HEK293T (cell line): ENCODE results near the gene ELF2.

Experiments used
- FOXM1 ChIP-seq: fragments of 450-650 bp; IDR thresholded peaks from 2 replicates; pipeline ENCODE4 v1.6.1; 2017; ENCODE audit warnings: mild to moderate bottlenecking, borderline replicate concordance
- HDGF ChIP-seq: fragments of 450-650 bp; IDR thresholded peaks from 2 replicates; pipeline ENCODE4 v1.6.1; 2017; ENCODE audit warnings: antibody characterized with exemption, borderline replicate concordance
- NFRKB ChIP-seq: fragments of 450-650 bp; IDR thresholded peaks from 2 replicates; pipeline ENCODE4 v1.6.1; 2016; ENCODE audit warnings: mild to moderate bottlenecking, moderate library complexity
- SUZ12 ChIP-seq: fragments of 450-650 bp; IDR thresholded peaks from 2 replicates; pipeline ENCODE4 v1.6.1; 2016; ENCODE audit warnings: mild to moderate bottlenecking

DNA sequence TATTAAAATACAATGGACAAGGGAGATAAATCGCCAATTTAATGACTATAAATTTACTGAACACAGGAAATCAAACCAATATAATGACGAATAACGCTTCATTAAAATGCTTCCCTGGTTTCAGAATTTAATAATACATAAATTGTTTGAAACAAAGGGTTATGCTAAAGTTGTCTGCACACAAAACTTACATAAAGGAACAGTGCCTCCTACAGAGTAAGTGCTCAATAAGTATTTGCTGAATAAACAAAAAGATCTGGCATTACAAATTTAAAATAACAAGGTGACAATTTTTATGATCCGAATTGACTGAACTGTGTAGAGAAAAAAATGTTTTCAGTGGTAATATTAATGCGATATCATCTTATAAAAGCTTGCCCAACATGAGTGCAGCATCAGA, 91.9 kb downstream of the ELF2 start:
- TF ChIP-seq FOXM1: no peak
- TF ChIP-seq NFRKB: no peak
- TF ChIP-seq SUZ12: no peak
- TF ChIP-seq HDGF: no peak
